Skeletal muscle satellite cell (primary cell): ENCODE data around the gene SLK.

Source experiments
- H3K27me3 ChIP-seq: 2 replicates; pipeline ENCODE4 v1.7.0; 2013; ENCODE audit warnings: low read length; ENCODE audit not compliant: control insufficient read depth, insufficient read depth
- H3K36me3 ChIP-seq: 2 replicates; pipeline ENCODE4 v1.7.0; 2013; ENCODE audit warnings: mild to moderate bottlenecking, control low read depth, low read length; ENCODE audit not compliant: insufficient read depth
- H3K4me1 ChIP-seq: 2 replicates; pipeline ENCODE4 v1.7.0; 2013; ENCODE audit warnings: low read length; ENCODE audit not compliant: control insufficient read depth, insufficient read depth
- H3K4me2 ChIP-seq: 2 replicates; pipeline ENCODE4 v1.7.0; 2013; ENCODE audit warnings: mild to moderate bottlenecking, low read length
- H3K4me3 ChIP-seq: 2 replicates; pipeline ENCODE4 v1.7.0; 2013; ENCODE audit warnings: low read length
- H3K9ac ChIP-seq: 2 replicates; pipeline ENCODE4 v1.7.0; 2013; ENCODE audit warnings: mild to moderate bottlenecking, low read depth, low read length, moderate library complexity
- H3K9me3 ChIP-seq: replicated peaks from 2 replicates; pipeline ENCODE4 v1.7.0; 2013; ENCODE audit warnings: mild to moderate bottlenecking, control low read depth, low read length

Gene SLK

DNA sequence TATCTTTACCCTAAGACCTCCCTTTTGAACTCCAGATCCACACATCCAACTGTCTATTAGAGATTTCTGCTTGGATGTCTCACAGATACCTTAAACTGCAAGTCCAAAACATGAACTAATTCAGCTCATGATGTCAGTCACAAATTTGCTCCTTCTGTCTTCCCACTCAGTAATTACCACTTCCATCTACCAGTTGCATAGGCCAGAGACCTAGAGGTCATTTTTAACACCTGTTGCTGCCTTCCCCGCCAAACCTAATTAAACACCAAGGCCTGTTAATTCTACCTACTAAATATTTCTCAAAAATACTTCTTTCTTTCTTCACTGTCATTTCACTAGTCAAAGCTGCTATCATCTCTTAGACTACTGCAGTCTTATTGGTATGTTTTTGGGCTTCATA is 8.2 kb downstream of the SLK start:
- Histone ChIP-seq H3K4me2 (no peak overlapping the region), H3K27me3 (no peaks in the 10 kb centered on the region), H3K4me1 (peaks cover 12% of the 10 kb centered on the region), H3K4me3 (no peak overlapping the region), H3K36me3 (no peaks in the 10 kb centered on the region), H3K9me3 (no peaks in the 10 kb centered on the region), H3K9ac (no peak overlapping the region)

DNA sequence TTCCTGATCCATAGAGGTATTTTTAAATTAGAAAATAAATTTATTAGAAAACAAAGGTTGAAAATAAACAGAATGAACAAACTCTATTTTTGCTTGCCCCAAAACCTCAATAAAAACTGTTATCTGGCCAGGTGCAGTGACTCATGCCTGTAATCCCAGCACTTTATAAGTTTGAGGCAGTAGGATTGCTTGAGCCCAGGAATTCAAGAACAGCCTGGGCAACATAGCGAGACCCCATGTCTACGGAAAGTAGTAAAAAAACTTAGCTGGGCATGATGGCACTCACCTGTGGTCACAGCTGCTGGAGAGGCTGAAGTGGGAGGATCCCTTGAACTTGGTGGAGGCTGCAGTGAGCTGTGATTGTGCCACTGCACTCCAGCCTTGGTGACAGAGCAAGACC is 10.3 kb downstream of the SLK start:
- Histone ChIP-seq H3K36me3 (no peaks in the 10 kb centered on the region), H3K9ac (no peak overlapping the region), H3K4me2 (no peak overlapping the region), H3K4me3 (no peak overlapping the region), H3K9me3 (no peaks in the 10 kb centered on the region), H3K27me3 (no peaks in the 10 kb centered on the region), H3K4me1 (peaks cover 13% of the 10 kb centered on the region)

DNA sequence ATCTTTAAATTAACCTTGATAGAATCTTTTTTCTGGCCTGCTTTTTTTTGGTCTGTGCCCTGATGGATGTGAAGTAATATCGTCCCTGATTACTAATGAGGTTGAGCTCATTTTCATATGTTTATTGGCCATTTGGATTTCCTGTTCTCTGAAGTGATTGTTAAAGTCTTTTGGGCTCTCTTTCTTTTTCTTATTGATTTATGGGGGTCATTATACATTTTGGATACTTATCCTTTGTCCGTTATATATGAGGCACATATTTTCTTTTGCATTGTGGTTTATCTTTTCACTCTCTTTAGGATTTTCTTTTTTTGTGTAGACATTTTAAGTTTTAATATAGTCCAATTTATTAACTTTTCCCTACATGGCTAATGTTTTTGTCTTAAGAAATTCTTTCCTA is 12.6 kb downstream of the SLK start:
- Histone ChIP-seq H3K27me3 (no peaks in the 10 kb centered on the region), H3K4me2 (no peak overlapping the region), H3K9me3 (no peaks in the 10 kb centered on the region), H3K4me1 (peaks cover 19% of the 10 kb centered on the region), H3K4me3 (no peak overlapping the region), H3K9ac (no peak overlapping the region), H3K36me3 (no peaks in the 10 kb centered on the region)

DNA sequence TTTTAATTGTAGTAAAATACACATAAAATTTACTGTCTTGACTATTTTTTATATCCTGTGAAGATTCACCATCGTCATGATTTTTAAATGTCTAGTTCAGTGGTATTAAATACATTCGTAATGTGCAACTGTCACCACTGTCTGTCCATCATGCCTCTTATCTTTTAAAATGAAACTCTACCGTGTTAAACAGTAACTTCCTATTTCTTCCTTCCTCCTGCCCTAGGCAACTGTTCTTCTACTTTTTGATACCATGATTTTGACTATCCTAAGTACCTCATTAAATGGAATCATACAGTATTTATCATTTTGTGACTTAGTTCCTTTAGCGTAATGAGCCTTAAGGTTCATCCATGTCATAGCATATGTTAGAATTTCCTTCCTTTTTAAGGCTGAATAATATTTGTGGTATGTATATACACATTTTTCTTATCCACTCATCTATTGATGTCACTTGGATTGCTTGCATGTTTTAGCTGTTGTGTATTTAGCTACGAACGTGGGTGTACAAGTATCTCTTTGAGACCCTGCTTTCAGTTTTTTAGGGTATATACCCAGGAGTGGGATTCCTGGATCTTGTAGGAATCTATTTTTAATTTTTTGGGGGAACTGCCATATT is 13.5 kb downstream of the SLK start:
- Histone ChIP-seq H3K36me3 (no peaks in the 10 kb centered on the region), H3K27me3 (no peaks in the 10 kb centered on the region), H3K4me1 (peaks cover 22% of the 10 kb centered on the region), H3K4me3 (no peak overlapping the region), H3K9me3 (no peaks in the 10 kb centered on the region), H3K9ac (no peak overlapping the region), H3K4me2 (no peak overlapping the region)

- Histone ChIP-seq H3K9ac (no peak overlapping the region), H3K36me3 (no peaks in the 10 kb centered on the region), H3K4me3 (no peak overlapping the region), H3K4me2 (no peak overlapping the region), H3K9me3 (no peaks in the 10 kb centered on the region), H3K4me1 (peaks cover 25% of the 10 kb centered on the region), H3K27me3 (no peaks in the 10 kb centered on the region)
These were observed 15.7 kb downstream of the SLK start for GRCh38 chr10:103982639-103983038.

GRCh38 chr10:103983367-103983911 is 16.5 kb downstream of the SLK start:
- H3K9me3 ChIP-seq = no peaks in the 10 kb centered on the region
- H3K4me3 ChIP-seq = no peak overlapping the region
- no peak overlapping the region for H3K9ac ChIP-seq
- H3K36me3 ChIP-seq = no peaks in the 10 kb centered on the region
- H3K27me3 ChIP-seq = no peaks in the 10 kb centered on the region
- no peak overlapping the region for H3K4me2 ChIP-seq
- peaks cover 25% of the 10 kb centered on the region for H3K4me1 ChIP-seq

DNA sequence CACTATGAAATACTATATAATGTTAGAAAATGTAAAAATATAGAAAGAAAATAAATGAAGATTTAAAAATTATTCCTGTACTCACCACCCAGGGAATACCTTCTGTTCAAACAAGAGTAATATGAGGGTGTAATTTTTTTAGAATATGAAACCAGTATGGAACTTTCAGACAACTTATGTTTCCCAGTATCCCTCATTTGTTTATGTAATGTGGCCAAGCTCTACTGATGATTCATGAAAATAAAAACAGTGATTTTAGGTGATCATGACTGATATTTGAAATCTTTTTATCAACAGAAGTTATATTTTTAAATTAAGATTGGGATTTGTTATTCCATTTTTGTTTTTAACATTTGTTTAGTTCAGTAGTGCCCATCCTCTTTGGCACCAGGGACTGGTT is 18.8 kb downstream of the SLK start:
- no peak overlapping the region for H3K9ac ChIP-seq
- no peak overlapping the region for H3K4me3 ChIP-seq
- no peaks in the 10 kb centered on the region for H3K27me3 ChIP-seq
- H3K9me3 ChIP-seq = no peaks in the 10 kb centered on the region
- H3K36me3 ChIP-seq = no peaks in the 10 kb centered on the region
- no peak overlapping the region for H3K4me2 ChIP-seq
- H3K4me1 ChIP-seq = peaks cover 22% of the 10 kb centered on the region

DNA sequence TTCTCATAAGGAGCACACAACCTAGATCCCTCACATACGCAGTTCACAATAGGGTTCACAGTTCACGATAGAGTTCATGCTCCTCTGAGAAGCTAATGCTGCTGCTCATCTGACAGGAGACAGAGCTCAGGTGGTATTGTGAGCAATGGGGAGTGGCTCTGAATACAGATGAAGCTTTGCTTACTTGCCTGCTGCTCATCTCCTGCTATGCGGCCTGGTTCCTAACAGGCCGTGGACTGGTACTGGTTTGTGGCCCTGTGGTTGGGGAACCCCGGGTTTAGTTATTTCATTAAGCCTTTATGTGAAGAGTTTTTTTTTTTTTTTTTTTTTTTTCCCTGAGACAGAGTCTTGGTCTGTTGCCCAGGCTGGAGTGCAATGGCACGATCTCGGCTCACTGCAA is 19.4 kb downstream of the SLK start:
- Histone ChIP-seq H3K4me1 (peaks cover 21% of the 10 kb centered on the region), H3K27me3 (no peaks in the 10 kb centered on the region), H3K4me2 (no peak overlapping the region), H3K36me3 (no peaks in the 10 kb centered on the region), H3K9me3 (no peaks in the 10 kb centered on the region), H3K9ac (no peak overlapping the region), H3K4me3 (no peak overlapping the region)

GRCh38 chr10:103990121-103990520 is 23.2 kb downstream of the SLK start:
- Histone ChIP-seq H3K36me3 (peaks cover 18% of the 10 kb centered on the region), H3K27me3 (no peaks in the 10 kb centered on the region), H3K9ac (no peak overlapping the region), H3K4me2 (no peak overlapping the region), H3K9me3 (no peaks in the 10 kb centered on the region), H3K4me3 (no peak overlapping the region), H3K4me1 (peaks cover 21% of the 10 kb centered on the region)

GRCh38 chr10:103990531-103990930 is 23.6 kb downstream of the SLK start:
- no peak overlapping the region for H3K4me2 ChIP-seq
- H3K4me1 ChIP-seq = peaks cover 17% of the 10 kb centered on the region
- no peaks in the 10 kb centered on the region for H3K27me3 ChIP-seq
- H3K4me3 ChIP-seq = no peak overlapping the region
- H3K9ac ChIP-seq = no peak overlapping the region
- peaks cover 18% of the 10 kb centered on the region for H3K36me3 ChIP-seq
- no peaks in the 10 kb centered on the region for H3K9me3 ChIP-seq

GRCh38 chr10:103991393-103992128 is 24.6 kb downstream of the SLK start:
- H3K4me3 ChIP-seq = no peak overlapping the region
- peaks cover 8% of the 10 kb centered on the region for H3K4me1 ChIP-seq
- no peaks in the 10 kb centered on the region for H3K27me3 ChIP-seq
- H3K9ac ChIP-seq = no peak overlapping the region
- H3K36me3 ChIP-seq = peaks cover 18% of the 10 kb centered on the region
- H3K9me3 ChIP-seq = no peaks in the 10 kb centered on the region
- no peak overlapping the region for H3K4me2 ChIP-seq

- H3K9me3 ChIP-seq = no peaks in the 10 kb centered on the region
- peaks cover 29% of the 10 kb centered on the region for H3K36me3 ChIP-seq
- no peak overlapping the region for H3K9ac ChIP-seq
- H3K27me3 ChIP-seq = no peaks in the 10 kb centered on the region
- H3K4me3 ChIP-seq = no peak overlapping the region
- no peak overlapping the region for H3K4me2 ChIP-seq
- H3K4me1 ChIP-seq = peaks cover 7% of the 10 kb centered on the region
These were observed 28.2 kb downstream of the SLK start for GRCh38 chr10:103995134-103995533.
